Suprapubic skin (tissue), 4 donors: ENCODE measurements around the gene MTHFD2. TPM values are rescaled to one million over a fixed set of nuclear protein-coding genes. Genes with fewer than 3 reads are reported as not detected.
"Not testable (repeated sequence)": the region's sequence is repeated elsewhere in the genome, so short reads cannot be mapped to it uniquely, and the experiment has no call there.

Source experiments
- DNase-seq, 2 donors: peaks; one replicate each; pipeline ENCODE4 v3.0.0-alpha.2; 2019; ENCODE audit warnings: low spot score in 2 of 2
- H3K27ac ChIP-seq: fragments of 200-600 bp; sonication (generic); one replicate; pipeline ENCODE4 v1.5.1; 2019
- H3K27me3 ChIP-seq: fragments of 200-600 bp; sonication (generic); one replicate; pipeline ENCODE4 v1.5.1; 2019
- H3K36me3 ChIP-seq: fragments of 200-600 bp; sonication (generic); one replicate; pipeline ENCODE4 v1.5.1; 2019
- H3K4me1 ChIP-seq: fragments of 200-600 bp; sonication (generic); one replicate; pipeline ENCODE4 v1.5.1; 2019
- H3K4me3 ChIP-seq: fragments of 200-600 bp; sonication (generic); one replicate; pipeline ENCODE4 v1.5.1; 2019; ENCODE audit warnings: mild to moderate bottlenecking
- H3K9me3 ChIP-seq: fragments of 200-600 bp; sonication (generic); one replicate; pipeline ENCODE4 v1.5.1; 2019
- EP300 ChIP-seq: sonication (generic); formaldehyde crosslinking; IDR thresholded peaks from one replicate; pipeline ENCODE4 v1.6.1; 2017; ENCODE audit warnings: antibody characterized with exemption
- POLR2A ChIP-seq, 2 donors: fragments of 450-650 bp; IDR thresholded peaks; one replicate each; pipeline ENCODE4 v1.6.1; 2017; ENCODE audit warnings: antibody characterized with exemption in 2 of 2, mild to moderate bottlenecking in 2 of 2, moderate library complexity in 2 of 2
- POLR2AphosphoS5 ChIP-seq, 3 donors: sonication (generic); formaldehyde crosslinking; IDR thresholded peaks; one replicate each; pipeline ENCODE4 v1.6.1; 2017; ENCODE audit warnings: antibody characterized with exemption in 3 of 3
- WGBS: methylation state at CpG from one replicate; pipeline ENCODE4 v1.1.5; 2018; 5-methylcytosine and 5-hydroxymethylcytosine counted together
- total RNA-seq, 4 donors: library from RNA; depleted of rRNA; stranded (reverse); fragments of >200 nt; gene quantifications; one replicate each; pipeline ENCODE4 v1.1.0, GENCODE V29; 2016
- TF ChIP-seq, protein P1 (sequence below), 2 donors: fragments of 200-600 bp in 1 of 2; fragments of 450-650 bp in 1 of 2; sonication (generic) in 1 of 2; IDR thresholded peaks; one replicate each; pipeline ENCODE4 v1.5.1; 2016 to 2019; ENCODE audit warnings: antibody characterized with exemption in 2 of 2, mild to moderate bottlenecking in 1 of 2, moderate library complexity in 1 of 2

Gene MTHFD2
- total RNA-seq, 4 donors from 2014 or later: 15.5 to 28.1 (median 17.5) TPM

GRCh38 chr2:74223941-74224770 lies 25.7 kb downstream of the MTHFD2 start:
- no peak overlapping the region for H3K4me3 ChIP-seq
- H3K27ac ChIP-seq: no peak overlapping the region
- peaks cover 18% of the 10 kb centered on the region for H3K4me1 ChIP-seq
- H3K9me3 ChIP-seq: no peaks in the 10 kb centered on the region
- TF ChIP-seq, protein P1, sequence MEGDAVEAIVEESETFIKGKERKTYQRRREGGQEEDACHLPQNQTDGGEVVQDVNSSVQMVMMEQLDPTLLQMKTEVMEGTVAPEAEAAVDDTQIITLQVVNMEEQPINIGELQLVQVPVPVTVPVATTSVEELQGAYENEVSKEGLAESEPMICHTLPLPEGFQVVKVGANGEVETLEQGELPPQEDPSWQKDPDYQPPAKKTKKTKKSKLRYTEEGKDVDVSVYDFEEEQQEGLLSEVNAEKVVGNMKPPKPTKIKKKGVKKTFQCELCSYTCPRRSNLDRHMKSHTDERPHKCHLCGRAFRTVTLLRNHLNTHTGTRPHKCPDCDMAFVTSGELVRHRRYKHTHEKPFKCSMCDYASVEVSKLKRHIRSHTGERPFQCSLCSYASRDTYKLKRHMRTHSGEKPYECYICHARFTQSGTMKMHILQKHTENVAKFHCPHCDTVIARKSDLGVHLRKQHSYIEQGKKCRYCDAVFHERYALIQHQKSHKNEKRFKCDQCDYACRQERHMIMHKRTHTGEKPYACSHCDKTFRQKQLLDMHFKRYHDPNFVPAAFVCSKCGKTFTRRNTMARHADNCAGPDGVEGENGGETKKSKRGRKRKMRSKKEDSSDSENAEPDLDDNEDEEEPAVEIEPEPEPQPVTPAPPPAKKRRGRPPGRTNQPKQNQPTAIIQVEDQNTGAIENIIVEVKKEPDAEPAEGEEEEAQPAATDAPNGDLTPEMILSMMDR (IDR thresholded peaks at IDR 0.05): no peak
- TF ChIP-seq POLR2AphosphoS5 (IDR thresholded peaks at IDR 0.05) (no peak), POLR2A (IDR thresholded peaks at IDR 0.05) (no peak), EP300 (no peak)
- 97% methylated on average over 8 of the region's 8 CpGs for WGBS
- H3K27me3 ChIP-seq: no peaks in the 10 kb centered on the region
- no peak for DNase-seq
- peaks cover 5% of the 10 kb centered on the region for H3K36me3 ChIP-seq

DNA sequence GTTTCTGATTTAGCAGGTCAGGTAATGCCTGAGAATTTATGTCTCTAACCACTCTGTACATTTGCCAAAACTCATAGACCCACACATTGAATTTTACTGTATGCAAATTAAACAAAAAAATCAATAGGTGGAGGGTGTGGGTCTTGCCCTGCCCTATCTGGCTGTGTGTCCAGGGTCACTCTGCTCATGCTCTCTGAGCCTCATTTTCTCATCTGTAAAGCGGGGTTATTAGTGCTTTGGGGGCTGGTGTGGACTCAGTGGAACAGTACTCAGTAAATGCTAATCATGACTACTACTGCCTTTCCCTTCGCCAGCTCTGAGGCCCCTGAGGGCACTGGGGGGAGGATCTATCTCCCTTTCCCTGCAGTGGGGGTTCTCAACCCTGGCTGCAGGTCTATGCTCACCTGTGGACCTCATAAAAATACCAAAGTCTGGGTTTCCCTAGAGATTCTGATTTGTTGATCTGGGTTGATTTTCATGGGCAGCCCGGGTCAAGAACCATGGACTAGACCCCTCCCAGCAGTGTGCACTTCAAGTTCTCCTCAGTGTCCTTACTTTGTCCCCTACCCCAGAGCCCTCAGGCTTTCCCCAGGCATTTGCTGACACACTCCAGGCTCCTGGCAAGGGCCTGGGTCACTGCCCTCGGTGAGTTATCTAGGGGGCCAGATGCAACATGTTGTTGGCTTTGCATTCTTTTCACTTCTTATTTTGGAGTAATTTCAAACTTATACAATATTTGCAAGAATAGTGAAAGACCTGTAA lies 27.5 kb downstream of the MTHFD2 start:
- TF ChIP-seq POLR2A (IDR thresholded peaks at IDR 0.05) (no peak), EP300 (no peak), POLR2AphosphoS5 (IDR thresholded peaks at IDR 0.05) (no peak)
- TF ChIP-seq, protein P1 (IDR thresholded peaks at IDR 0.05): no peak
- no peaks in the 10 kb centered on the region for H3K27me3 ChIP-seq
- 62% methylated on average over 3 of the region's 4 CpGs for WGBS
- peaks cover 18% of the 10 kb centered on the region for H3K4me1 ChIP-seq
- H3K27ac ChIP-seq: no peak overlapping the region
- no peak for DNase-seq
- H3K9me3 ChIP-seq: no peaks in the 10 kb centered on the region
- no peak overlapping the region for H3K4me3 ChIP-seq
- H3K36me3 ChIP-seq: peaks cover 5% of the 10 kb centered on the region

DNA sequence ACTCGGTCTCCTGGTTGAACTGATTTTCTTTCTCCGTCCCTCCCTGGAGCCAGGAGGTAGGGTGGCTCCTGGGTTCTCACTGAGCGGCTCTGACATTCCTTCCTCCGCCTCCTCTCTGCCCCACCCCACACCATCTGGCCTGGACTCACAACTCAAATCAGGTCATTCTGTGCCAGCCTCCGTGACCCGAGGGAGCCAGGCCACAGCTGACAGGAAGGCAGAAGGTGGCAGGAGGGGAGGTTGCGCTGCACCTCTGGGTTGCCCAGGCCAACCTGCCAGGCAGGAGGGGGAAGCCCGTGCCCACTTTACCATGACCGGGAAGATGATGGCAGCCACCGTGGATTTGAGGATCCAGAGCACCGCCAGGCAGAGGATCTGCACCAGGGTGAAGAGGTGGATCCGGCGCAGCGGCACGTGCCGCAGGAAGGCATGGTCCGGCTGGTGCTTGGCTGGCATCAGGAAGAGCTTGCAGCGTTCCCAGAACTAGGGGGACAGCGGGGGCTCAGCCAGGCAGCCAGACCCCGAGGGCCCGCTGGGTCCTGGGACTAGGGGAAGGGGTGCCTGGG lies 28.3 kb downstream of the MTHFD2 start:
- Histone ChIP-seq H3K9me3 (no peaks in the 10 kb centered on the region), H3K27ac (no peak overlapping the region)
- DNase-seq: no peak

DNA sequence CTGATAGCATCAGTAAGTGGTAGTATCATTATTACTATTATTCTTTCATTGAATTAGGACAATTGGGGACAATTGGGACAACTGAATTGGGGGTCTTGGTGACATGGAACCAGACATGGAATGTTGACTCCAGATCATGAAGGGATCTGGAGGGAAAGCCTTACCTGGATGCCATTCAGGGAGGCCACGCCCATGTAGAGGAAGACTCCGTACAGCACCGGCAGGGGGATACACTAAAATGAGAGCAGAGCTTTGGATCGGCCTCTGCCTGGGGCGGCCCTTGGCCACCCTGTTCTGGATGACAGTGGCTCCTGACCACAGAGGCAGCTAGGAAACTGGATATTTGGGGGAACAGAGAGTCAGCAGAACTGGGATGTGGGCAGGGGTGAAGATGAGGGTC lies 29.2 kb downstream of the MTHFD2 start:
- 88% methylated on average over 5 of the region's 5 CpGs for WGBS
- Histone ChIP-seq H3K27ac (no peak overlapping the region), H3K9me3 (no peaks in the 10 kb centered on the region), H3K4me1 (peaks cover 18% of the 10 kb centered on the region), H3K27me3 (no peaks in the 10 kb centered on the region), H3K36me3 (peaks cover 3% of the 10 kb centered on the region), H3K4me3 (no peak overlapping the region)
- TF ChIP-seq EP300 (no peak), POLR2AphosphoS5 (IDR thresholded peaks at IDR 0.05) (no peak), POLR2A (IDR thresholded peaks at IDR 0.05) (no peak)
- TF ChIP-seq, protein P1 (IDR thresholded peaks at IDR 0.05): no peak
- DNase-seq: no peak

More for the DNA sequence above, 28.3 kb downstream of the MTHFD2 start:
- TF ChIP-seq, protein P1 (IDR thresholded peaks at IDR 0.05): no peak
- no peak for TF ChIP-seq POLR2AphosphoS5 (IDR thresholded peaks at IDR 0.05)
- 59% methylated on average over 21 of the region's 21 CpGs for WGBS
- Histone ChIP-seq H3K4me1 (peaks cover 18% of the 10 kb centered on the region), H3K4me3 (no peak overlapping the region), H3K36me3 (no peaks in the 10 kb centered on the region), H3K27me3 (no peaks in the 10 kb centered on the region)

- no peaks in the 10 kb centered on the region for H3K27me3 ChIP-seq
- TF ChIP-seq, protein P1 (IDR thresholded peaks at IDR 0.05): no peak
- no peak for TF ChIP-seq POLR2A (IDR thresholded peaks at IDR 0.05)
- TF ChIP-seq EP300: no peak
- no peak for TF ChIP-seq POLR2AphosphoS5 (IDR thresholded peaks at IDR 0.05)
- no peak overlapping the region for H3K27ac ChIP-seq
- no peak for DNase-seq
- H3K4me3 ChIP-seq: no peak overlapping the region
- peaks cover 18% of the 10 kb centered on the region for H3K4me1 ChIP-seq
- H3K9me3 ChIP-seq: no peaks in the 10 kb centered on the region
- peaks cover 8% of the 10 kb centered on the region for H3K36me3 ChIP-seq
- WGBS: 92% methylated on average over 4 of the region's 4 CpGs
These were observed 30.4 kb downstream of the MTHFD2 start for GRCh38 chr2:74228772-74229171.

DNA sequence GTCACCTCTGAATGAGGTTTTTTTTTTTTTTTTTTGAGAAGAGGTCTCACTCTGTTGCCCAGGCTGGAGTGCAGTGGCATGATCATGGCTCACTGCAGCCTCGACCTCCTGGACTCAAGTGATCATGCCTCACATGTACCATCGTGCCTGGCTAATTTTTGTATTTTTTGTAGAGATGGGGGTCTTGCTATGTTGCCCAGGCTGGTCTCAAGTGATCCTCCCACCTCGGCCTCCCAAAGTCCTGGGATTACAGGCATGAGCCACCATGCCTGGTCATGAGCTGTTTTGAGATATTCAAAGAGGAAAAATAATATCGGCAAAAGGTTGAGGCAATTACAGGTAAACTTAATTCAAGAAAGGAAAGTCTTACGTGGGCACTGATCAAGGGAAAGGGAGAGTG lies 31.4 kb downstream of the MTHFD2 start:
- H3K4me1 ChIP-seq: peaks cover 18% of the 10 kb centered on the region
- H3K9me3 ChIP-seq, H3K27me3 ChIP-seq, H3K4me3 ChIP-seq, H3K27ac ChIP-seq, DNase-seq, H3K36me3 ChIP-seq: not testable (repeated sequence)
- WGBS: 95% methylated on average over 5 of the region's 5 CpGs
